GM19351 (cell line): Measurements from ENCODE around the gene USP17L18.
"Not testable (repeated sequence)": the region's sequence is repeated elsewhere in the genome, so short reads cannot be mapped to it uniquely, and the experiment has no call there.

Experiments
- ATAC-seq: cut with Tn5 transposase; IDR thresholded peaks from one replicate; pipeline ENCODE4 v1.9.1; 2021; ENCODE audit warnings: mild to moderate bottlenecking, moderate library complexity; ENCODE audit not compliant: unreplicated experiment

USP17L18 gene

GRCh38 chr4:9247953-9248680 lies at the start of gene USP17L18:
USP17L18 (plus strand) TSS chr4:9248630; CDS start chr4:9248630, 0 bp downstream.
- ATAC-seq, result not testable (repeated sequence)

GRCh38 chr4:9210357-9210756 lies 38.1 kb upstream of the USP17L18 start, which contains the start of gene USP17L10:
USP17L10 (plus strand) TSS chr4:9210657; CDS start chr4:9210657, 0 bp downstream.
- not testable (repeated sequence) for ATAC-seq

- ATAC-seq, result not testable (repeated sequence)
Measured at GRCh38 chr4:9214701-9215100, 33.7 kb upstream of the USP17L18 start.

GRCh38 chr4:9215105-9215504 lies 33.3 kb upstream of the USP17L18 start, which contains the start of gene USP17L11:
USP17L11 (plus strand) TSS chr4:9215405; CDS start chr4:9215405, 0 bp downstream.
- not testable (repeated sequence) for ATAC-seq

- ATAC-seq, result not testable (repeated sequence)
Measured at GRCh38 chr4:9219852-9220251, 28.6 kb upstream of the USP17L18 start, which contains the start of gene USP17L12. USP17L12 (plus strand) TSS chr4:9220152; CDS start chr4:9220152, 0 bp downstream.

- ATAC-seq, result not testable (repeated sequence)
Measured at GRCh38 chr4:9224596-9224995, 23.8 kb upstream of the USP17L18 start, which contains the start of gene USP17L13. USP17L13 (plus strand) TSS chr4:9224896; CDS start chr4:9224896, 0 bp downstream.

GRCh38 chr4:9230249-9230648 lies 18.2 kb upstream of the USP17L18 start:
- ATAC-seq, result not testable (repeated sequence)

GRCh38 chr4:9234085-9234484 lies 14.3 kb upstream of the USP17L18 start, which contains the start of gene USP17L15:
USP17L15 (plus strand) TSS chr4:9234385; CDS start chr4:9234385, 0 bp downstream.
- not testable (repeated sequence) for ATAC-seq

GRCh38 chr4:9238461-9238860 lies 10.0 kb upstream of the USP17L18 start:
- ATAC-seq, result not testable (repeated sequence)

GRCh38 chr4:9243579-9243978 lies 4.9 kb upstream of the USP17L18 start, which contains the start of gene USP17L17:
USP17L17 (plus strand) TSS chr4:9243879; CDS start chr4:9243879, 0 bp downstream.
- ATAC-seq, result not testable (repeated sequence)

- not testable (repeated sequence) for ATAC-seq
Measured at GRCh38 chr4:9253078-9253477, 4.6 kb downstream of the USP17L18 start, which contains the start of gene USP17L19. USP17L19 (plus strand) TSS chr4:9253378; CDS start chr4:9253378, 0 bp downstream.

- ATAC-seq, result not testable (repeated sequence)
Measured at GRCh38 chr4:9257824-9258223, 9.4 kb downstream of the USP17L18 start, which contains the start of gene USP17L20. USP17L20 (plus strand) TSS chr4:9258124; CDS start chr4:9258124, 0 bp downstream.

- ATAC-seq, result not testable (repeated sequence)
Measured at GRCh38 chr4:9262572-9262971, 14.1 kb downstream of the USP17L18 start, which contains the start of gene USP17L21. USP17L21 (plus strand) TSS chr4:9262872; CDS start chr4:9262872, 0 bp downstream.

- ATAC-seq, result not testable (repeated sequence)
Measured at GRCh38 chr4:9267319-9267718, 18.9 kb downstream of the USP17L18 start, which contains the start of gene USP17L22. USP17L22 (plus strand) TSS chr4:9267619; CDS start chr4:9267619, 0 bp downstream.

- not testable (repeated sequence) for ATAC-seq
Measured at GRCh38 chr4:9271719-9272118, 23.3 kb downstream of the USP17L18 start.
